Measurements from ENCODE around the gene ADCY3. TPM values are rescaled to one million over a fixed set of nuclear protein-coding genes. Genes with fewer than 3 reads are reported as not detected.

ADCY3 gene
- total and polyA plus RNA-seq, 2 of the 13 experiments (the other 11 are each of a cell fraction or from before 2014, with no cell fraction given), result 0.11 to 0.61 TPM

DNA sequence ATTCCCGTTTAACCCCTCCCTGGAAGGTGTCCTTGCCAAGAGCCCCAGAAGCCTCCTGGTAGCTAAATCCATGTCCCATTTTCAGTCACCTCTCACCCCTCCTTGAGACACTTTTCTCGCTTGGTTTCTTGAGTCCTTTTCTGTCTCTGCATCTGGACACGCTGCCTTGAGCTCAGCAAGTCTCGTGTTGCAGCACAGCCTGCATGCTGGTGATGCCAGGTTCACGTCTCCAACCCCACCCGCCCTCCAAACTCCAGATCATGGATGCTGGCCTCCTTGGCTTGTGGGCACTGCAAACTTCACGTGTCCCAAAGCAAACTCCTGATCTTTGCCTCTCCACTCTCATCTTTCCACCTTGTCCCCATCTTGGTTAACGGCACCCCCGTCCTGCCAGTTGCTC is 87.5 kb downstream of the ADCY3 start:
- Histone ChIP-seq H3K27me3 (ENCODE audit: control insufficient read depth in 1 of 2, insufficient read depth in 2 of 2, low read length in 2 of 2) (peaks cover 19 to 60% of the 10 kb centered on the region in 2 experiments; a peak in 3 of 5 replicates), H3K36me3 (replicated peaks in 1 of 2; ENCODE audit: control insufficient read depth in 1 of 2, insufficient read depth in 2 of 2, low read length in 2 of 2) (no peaks in the 10 kb centered on the region), H3K4me2 (ENCODE audit: low read depth, low read length) (no peak overlapping the region), H3K9ac (ENCODE audit: insufficient read depth, low read depth, low read length) (no peak overlapping the region), H3K27ac (ENCODE audit: extremely low read length, insufficient read depth, low read length) (no peak overlapping the region), H4K20me1 (ENCODE audit: insufficient read depth, low read length) (no peaks in the 10 kb centered on the region), H3K79me2 (ENCODE audit: insufficient read depth, low read length) (no peaks in the 10 kb centered on the region), H3K4me3 (replicated peaks in 1 of 3; ENCODE audit: insufficient read depth in 1 of 3, low read depth in 2 of 3, low read length in 3 of 3) (no peak overlapping the region), H2AFZ (ENCODE audit: low read length) (no peak overlapping the region), H3K4me1 (ENCODE audit: insufficient read depth, low read length) (peaks cover 23% of the 10 kb centered on the region), H3K9me3 (ENCODE audit: low read length) (no peaks in the 10 kb centered on the region)
- TF ChIP-seq GATA4 (IDR thresholded peaks at IDR 0.05; ENCODE audit: borderline replicate concordance, low read depth), result no peak
- no peak for TF ChIP-seq ZNF160 (CRISPR knock-in tag; IDR thresholded peaks at IDR 0.05)
- TF ChIP-seq TBL1XR1 (IDR thresholded peaks at IDR 0.05; ENCODE audit: borderline replicate concordance, low read length, partially characterized antibody), result no peak
- TF ChIP-seq ZNF383 (CRISPR knock-in tag; IDR thresholded peaks at IDR 0.05; ENCODE audit: borderline replicate concordance), result no peak
- no peak for TF ChIP-seq CREB1 (IDR thresholded peaks at IDR 0.05)
- no peak for TF ChIP-seq CREB1 (CRISPR knock-in tag; IDR thresholded peaks at IDR 0.05)
- TF ChIP-seq, protein P1, sequence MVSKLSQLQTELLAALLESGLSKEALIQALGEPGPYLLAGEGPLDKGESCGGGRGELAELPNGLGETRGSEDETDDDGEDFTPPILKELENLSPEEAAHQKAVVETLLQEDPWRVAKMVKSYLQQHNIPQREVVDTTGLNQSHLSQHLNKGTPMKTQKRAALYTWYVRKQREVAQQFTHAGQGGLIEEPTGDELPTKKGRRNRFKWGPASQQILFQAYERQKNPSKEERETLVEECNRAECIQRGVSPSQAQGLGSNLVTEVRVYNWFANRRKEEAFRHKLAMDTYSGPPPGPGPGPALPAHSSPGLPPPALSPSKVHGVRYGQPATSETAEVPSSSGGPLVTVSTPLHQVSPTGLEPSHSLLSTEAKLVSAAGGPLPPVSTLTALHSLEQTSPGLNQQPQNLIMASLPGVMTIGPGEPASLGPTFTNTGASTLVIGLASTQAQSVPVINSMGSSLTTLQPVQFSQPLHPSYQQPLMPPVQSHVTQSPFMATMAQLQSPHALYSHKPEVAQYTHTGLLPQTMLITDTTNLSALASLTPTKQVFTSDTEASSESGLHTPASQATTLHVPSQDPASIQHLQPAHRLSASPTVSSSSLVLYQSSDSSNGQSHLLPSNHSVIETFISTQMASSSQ (IDR thresholded peaks at IDR 0.05; ENCODE audit: low read depth), result no peak
- TF ChIP-seq, protein P1 (CRISPR knock-in tag; IDR thresholded peaks at IDR 0.05; ENCODE audit: borderline replicate concordance), result no peak
- TF ChIP-seq HNRNPK (IDR thresholded peaks at IDR 0.05; ENCODE audit: low read depth, low read length, poor library complexity, severe bottlenecking), result no peak
- ATAC-seq (no peak), DNase-seq (ENCODE audit: low spot score) (no peak), FAIRE-seq (no peak)
- in situ Hi-C loops (cut with HindIII; ENCODE audit: extremely low pct_ligation_motif_present, low pct_unique_long_range_greater_than_20kb), result no loop called here
- ChIA-PET POLR2A (no interaction called here), CTCF (ENCODE audit: low intra/inter-chr PET ratio, low total read pairs) (no interaction called here)
- intact Hi-C loops (cut with micrococcal nuclease; ENCODE audit: unreplicated experiment), result no loop called here
- no TSS peak for BruUV-seq (replicated peaks)
- WGBS (ENCODE audit: low lambda C conversion rate), result 28% methylated on average over 9 of the region's 9 CpGs

All from HepG2 (cell line).